ENCODE data around the gene SNTG2. TPM values are rescaled to one million over a fixed set of nuclear protein-coding genes. Genes with fewer than 3 reads are reported as not detected.

The SNTG2 gene
- total RNA-seq, 4 donors from 2014 or later, result 9.0 to 44.6 (median 30.8) TPM

- Histone ChIP-seq H3K9me3 (no peaks in the 10 kb centered on the region), H3K27me3 (no peaks in the 10 kb centered on the region), H3K27ac (no peak overlapping the region), H3K36me3 (no peaks in the 10 kb centered on the region), H3K4me3 (no peak overlapping the region), H3K4me1 (no peaks in the 10 kb centered on the region)
- DNase-seq (ENCODE audit: low spot score in 2 of 2), result no peak
- TF ChIP-seq CTCF (IDR thresholded peaks at IDR 0.05) (no peak), EP300 (IDR thresholded peaks at IDR 0.05) (no peak), POLR2A (IDR thresholded peaks at IDR 0.05) (no peak)
- 87 to 89% methylated on average over 2 of the region's 2 CpGs for WGBS, 2 donors
Measured at GRCh38 chr2:1393321-1393720, 442.7 kb downstream of the SNTG2 start.

GRCh38 chr2:1394709-1395408, 444.2 kb downstream of the SNTG2 start:
- Histone ChIP-seq H3K4me1 (no peaks in the 10 kb centered on the region), H3K9me3 (no peaks in the 10 kb centered on the region), H3K4me3 (no peak overlapping the region), H3K36me3 (no peaks in the 10 kb centered on the region), H3K27ac (no peak overlapping the region), H3K27me3 (no peaks in the 10 kb centered on the region)
- WGBS, 2 donors, result 83 to 89% methylated on average over 7 of the region's 7 CpGs
- no peak for DNase-seq (ENCODE audit: low spot score in 2 of 2)
- TF ChIP-seq EP300 (IDR thresholded peaks at IDR 0.05), result no peak
- no peak for TF ChIP-seq CTCF (IDR thresholded peaks at IDR 0.05)
- no peak for TF ChIP-seq POLR2A (IDR thresholded peaks at IDR 0.05)

- H3K4me1 ChIP-seq, result no peaks in the 10 kb centered on the region
- no peak for DNase-seq (ENCODE audit: low spot score in 2 of 2)
- WGBS, 2 donors, result 55 to 59% methylated on average over 4 of the region's 4 CpGs
- no peaks in the 10 kb centered on the region for H3K36me3 ChIP-seq
- no peak overlapping the region for H3K27ac ChIP-seq
- no peak overlapping the region for H3K4me3 ChIP-seq
- TF ChIP-seq CTCF (IDR thresholded peaks at IDR 0.05), result no peak
- TF ChIP-seq EP300 (IDR thresholded peaks at IDR 0.05), result no peak
- no peak for TF ChIP-seq POLR2A (IDR thresholded peaks at IDR 0.05)
- no peaks in the 10 kb centered on the region for H3K27me3 ChIP-seq
- no peaks in the 10 kb centered on the region for H3K9me3 ChIP-seq
Measured at GRCh38 chr2:1397350-1397749, 446.7 kb downstream of the SNTG2 start.

GRCh38 chr2:1398191-1398590, 447.5 kb downstream of the SNTG2 start:
- no peak overlapping the region for H3K4me3 ChIP-seq
- H3K27ac ChIP-seq, result no peak overlapping the region
- peaks cover 0 to 4% (median 0%) of the 10 kb centered on the region in 4 donors for H3K9me3 ChIP-seq
- no peaks in the 10 kb centered on the region for H3K36me3 ChIP-seq
- TF ChIP-seq EP300 (IDR thresholded peaks at IDR 0.05) (no peak), CTCF (IDR thresholded peaks at IDR 0.05) (no peak), POLR2A (IDR thresholded peaks at IDR 0.05) (no peak)
- WGBS, 2 donors, result 79 to 87% methylated on average over 6 to 7 of the region's 7 CpGs
- H3K4me1 ChIP-seq, result no peaks in the 10 kb centered on the region
- H3K27me3 ChIP-seq, result no peaks in the 10 kb centered on the region
- DNase-seq (ENCODE audit: low spot score in 2 of 2), result no peak

- TF ChIP-seq POLR2A (IDR thresholded peaks at IDR 0.05) (no peak), CTCF (IDR thresholded peaks at IDR 0.05) (no peak), EP300 (IDR thresholded peaks at IDR 0.05) (no peak)
- no peaks in the 10 kb centered on the region for H3K27me3 ChIP-seq
- WGBS, 2 donors, result 79 to 83% methylated on average over 8 of the region's 8 CpGs
- H3K27ac ChIP-seq, result no peak overlapping the region
- DNase-seq (ENCODE audit: low spot score in 2 of 2), result no peak
- peaks cover 0 to 4% (median 0%) of the 10 kb centered on the region in 4 donors for H3K9me3 ChIP-seq
- no peak overlapping the region for H3K4me3 ChIP-seq
- no peaks in the 10 kb centered on the region for H3K4me1 ChIP-seq
- no peaks in the 10 kb centered on the region for H3K36me3 ChIP-seq
Measured at GRCh38 chr2:1400943-1401735, 450.5 kb downstream of the SNTG2 start.

Data from tibial nerve (tissue), 4 donors.